Glomerular endothelial cell (primary cell): ENCODE data around the gene NALCN. TPM values are rescaled to one million over a fixed set of nuclear protein-coding genes. Genes with fewer than 3 reads are reported as not detected.
"Not testable (repeated sequence)": the region's sequence is repeated elsewhere in the genome, so short reads cannot be mapped to it uniquely, and the experiment has no call there.

Source experiments
- DNase-seq: peaks from one replicate; pipeline ENCODE4 v3.0.0-alpha.2; 2011; ENCODE audit warnings: low read depth, low spot score; ENCODE audit errors: extremely low read depth
- total RNA-seq: library from RNA; depleted of rRNA; stranded (reverse); fragments of >200 nt; gene quantifications from 2 replicates; pipeline ENCODE4 v1.2.3, GENCODE V29; 2015

Gene NALCN
- total RNA-seq, 1 donor from 2014 or later = 2.5 TPM

DNA sequence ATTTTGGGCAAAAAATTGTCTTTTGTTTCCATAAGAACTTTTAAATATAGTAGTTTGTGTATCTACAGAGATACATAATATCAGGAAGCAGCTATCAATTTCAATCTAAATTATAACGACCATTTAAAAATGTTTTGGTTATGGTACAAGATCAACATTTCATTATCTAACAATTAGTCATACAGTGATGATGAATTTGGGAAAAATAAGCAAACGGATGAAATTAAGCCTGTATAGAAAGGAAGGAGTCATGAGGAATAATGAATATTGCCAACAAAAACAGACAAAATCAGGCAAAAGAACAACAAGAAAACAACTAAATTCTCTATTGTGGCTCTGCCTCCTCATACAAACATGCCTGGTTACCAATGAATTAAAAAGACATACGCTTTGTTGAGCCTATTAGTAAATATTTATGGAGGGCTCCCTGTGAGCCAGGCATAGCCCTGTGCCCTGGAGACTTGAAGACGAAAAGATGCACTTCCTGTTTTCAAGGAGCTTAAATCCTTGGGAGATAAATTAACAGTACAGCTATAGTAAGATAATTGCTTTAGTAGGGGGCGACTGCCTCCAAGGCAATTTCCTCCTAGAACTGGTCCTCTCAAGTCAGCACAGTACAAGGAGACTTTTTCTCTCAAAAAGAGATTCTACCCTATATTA is 73.0 kb downstream of the NALCN start:
- DNase-seq = no peak

DNA sequence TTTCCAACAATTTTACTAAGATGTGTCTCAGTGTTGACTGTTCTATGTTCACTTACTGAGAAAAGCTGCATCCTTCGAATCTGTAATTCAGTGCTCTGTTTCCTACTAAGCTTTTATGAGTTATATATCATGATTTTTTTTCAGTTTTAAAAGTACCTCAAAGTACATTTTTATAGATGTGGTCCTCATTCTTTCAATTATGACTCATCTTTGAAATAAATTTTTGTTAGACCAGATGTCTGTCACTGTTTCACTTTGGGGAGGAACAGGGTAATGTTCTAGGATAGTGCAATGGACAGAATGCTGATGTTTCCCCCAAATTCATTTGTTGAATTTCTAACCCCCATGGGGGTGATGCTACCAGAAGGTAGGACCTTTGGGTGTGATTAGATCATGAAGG is 74.8 kb downstream of the NALCN start:
- DNase-seq = no peak

DNA sequence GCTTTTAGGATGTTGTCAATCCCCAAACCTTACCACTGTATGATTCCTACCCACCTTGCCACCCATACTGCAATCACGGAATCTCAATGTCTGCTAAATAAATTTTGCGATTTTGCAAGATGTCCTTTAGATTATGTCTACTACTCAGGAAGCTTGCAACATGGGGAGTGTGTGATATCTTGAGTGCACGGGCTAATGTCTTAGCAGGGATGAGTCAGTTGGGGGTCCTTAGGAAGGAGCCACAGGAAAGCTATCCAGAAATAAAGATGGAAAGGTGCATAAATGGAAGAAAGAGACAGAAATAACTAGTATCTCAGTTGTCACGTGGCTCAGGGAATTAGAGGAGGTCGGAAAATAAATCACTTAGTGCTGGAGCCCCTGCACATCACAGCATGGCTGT is 77.1 kb downstream of the NALCN start:
- DNase-seq = no peak

DNA sequence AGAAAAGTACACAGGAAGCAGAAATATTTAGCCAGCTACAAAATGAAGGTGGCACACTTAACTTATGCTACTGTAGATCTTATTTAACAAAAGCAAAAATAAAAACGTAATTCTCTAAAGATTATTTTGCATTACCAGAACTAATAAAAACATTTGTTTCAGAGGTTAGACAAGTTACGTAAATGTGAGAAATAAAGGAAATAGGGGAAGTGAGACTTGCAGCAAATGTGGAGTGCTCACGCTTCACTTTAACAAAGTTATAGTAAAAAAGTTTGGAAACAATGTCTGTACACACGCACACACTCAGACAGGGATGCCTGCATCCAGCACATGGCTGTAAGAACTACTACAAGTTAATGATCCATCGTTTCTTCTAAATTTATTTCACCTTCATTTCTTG is 83.7 kb downstream of the NALCN start:
- no peak for DNase-seq

DNA sequence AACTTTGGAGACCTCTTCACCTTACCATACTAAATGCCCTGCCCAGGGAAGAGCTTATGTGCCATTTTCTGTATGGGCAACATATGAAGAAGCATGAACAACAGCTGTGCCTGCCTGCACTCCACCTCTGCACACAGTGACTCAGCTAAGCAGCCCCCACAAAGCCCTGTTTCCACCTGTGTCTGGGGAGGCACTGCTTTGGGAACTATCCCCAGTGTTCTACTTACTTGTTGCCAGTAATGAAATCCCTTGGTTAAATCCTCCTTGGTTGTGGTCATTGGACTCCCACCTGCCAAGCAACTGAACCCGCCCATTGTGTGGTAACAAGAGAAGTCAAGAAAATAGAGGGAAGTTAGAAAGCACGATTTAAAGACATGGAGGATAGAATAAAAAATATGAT is 84.6 kb downstream of the NALCN start:
- DNase-seq = no peak

DNA sequence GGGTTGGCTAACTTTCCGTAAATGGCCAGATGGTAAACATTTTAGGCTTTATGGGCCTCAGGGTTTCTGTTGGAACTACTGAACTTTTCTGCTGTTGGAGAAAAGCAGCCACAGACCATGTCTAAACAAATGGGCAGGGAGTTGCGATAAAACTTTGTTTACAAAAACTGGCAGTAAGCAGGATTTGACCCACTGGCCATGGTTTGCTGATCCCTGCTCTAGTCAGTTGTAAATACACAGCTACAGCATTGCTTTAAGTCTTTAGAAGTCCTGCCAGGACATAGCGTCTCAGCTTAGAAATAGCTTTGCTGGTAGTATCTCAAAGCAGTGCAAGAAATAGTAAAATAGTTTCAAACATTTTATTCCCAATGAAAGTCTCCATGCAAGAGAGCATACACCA is 88.4 kb downstream of the NALCN start:
- DNase-seq = no peak

DNA sequence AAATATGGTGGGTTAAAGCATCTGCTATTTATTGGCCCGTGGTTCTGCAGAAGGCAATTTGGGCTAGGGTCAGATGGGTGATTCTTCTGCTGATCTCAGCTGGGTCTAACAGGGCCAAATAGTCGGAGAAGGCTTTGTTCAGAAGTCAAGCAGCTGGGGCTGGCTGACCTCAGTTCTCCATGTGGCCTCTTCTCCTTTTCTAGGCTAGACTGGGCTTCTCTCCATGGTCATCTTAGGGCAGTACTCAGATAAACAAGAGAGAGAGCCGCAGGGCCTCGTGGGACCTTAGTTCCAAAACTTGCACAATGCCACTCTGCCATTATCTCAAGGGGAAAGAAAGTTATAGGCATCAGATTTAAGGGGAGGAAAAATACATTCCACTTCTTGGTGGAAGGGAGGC is 89.6 kb downstream of the NALCN start:
- DNase-seq = no peak

DNA sequence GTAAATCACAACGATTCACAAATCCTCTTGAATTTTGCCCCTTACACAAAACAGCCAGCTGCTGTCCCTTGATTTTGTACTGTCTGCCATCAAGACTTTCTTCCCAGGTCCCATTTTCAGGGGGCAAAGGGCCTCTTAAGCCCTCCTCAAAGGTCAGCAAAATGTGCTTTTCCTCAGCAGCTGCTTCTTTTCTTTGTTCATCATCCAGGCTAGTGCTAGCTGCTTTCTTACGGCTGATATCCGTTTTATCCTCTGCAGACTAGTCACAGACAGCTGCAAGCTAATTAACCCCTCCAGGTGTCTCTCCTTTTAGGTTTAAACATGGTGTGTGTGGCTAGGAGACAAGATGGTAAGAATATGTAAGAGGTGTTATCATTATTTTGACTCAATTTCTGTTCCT is 90.9 kb downstream of the NALCN start:
- DNase-seq = no peak

DNA sequence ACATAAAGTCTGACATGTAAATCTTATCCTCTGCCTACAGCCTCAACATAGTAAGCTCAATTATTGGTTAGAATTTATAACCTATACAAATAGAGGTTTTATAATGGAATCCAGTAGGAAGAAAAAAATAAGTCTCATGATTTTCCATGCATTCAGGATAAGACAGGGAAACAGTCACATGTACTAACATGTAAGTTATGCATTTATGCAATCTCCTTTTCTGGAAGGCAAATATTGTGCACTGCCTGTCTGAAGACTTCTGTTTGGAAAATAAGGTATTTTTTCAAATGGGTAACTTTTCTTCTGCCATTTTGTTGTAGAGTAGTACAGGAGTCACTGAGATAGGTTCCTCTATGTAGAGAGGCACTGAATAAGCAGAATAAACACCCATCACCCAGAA is 92.7 kb downstream of the NALCN start:
- DNase-seq = no peak

DNA sequence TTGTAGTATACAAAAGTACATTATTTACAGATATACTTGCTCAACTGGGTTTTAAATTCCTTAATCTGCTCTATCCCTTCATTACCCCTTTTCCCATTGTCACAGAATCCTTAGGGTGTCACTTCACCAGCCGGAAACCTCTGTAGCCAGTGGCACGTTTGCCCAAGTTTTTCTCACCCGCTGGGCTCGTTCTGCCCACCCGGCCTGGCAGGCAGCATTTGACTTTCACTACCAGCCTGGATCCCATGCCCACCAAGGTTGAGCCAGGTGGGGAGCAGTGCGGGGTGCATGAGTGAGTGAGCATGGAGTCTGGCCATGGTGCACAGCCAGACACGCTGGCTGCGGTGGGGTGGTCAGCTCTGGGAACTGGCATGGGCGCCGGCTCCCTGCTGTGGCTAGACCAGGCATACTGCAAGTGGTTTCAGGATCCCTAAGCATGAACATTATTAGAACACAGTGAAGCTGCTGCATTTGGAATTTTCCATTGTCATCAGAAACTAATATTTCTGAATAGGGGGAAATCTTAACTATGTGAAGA is 98.3 kb downstream of the NALCN start:
- DNase-seq = no peak

DNA sequence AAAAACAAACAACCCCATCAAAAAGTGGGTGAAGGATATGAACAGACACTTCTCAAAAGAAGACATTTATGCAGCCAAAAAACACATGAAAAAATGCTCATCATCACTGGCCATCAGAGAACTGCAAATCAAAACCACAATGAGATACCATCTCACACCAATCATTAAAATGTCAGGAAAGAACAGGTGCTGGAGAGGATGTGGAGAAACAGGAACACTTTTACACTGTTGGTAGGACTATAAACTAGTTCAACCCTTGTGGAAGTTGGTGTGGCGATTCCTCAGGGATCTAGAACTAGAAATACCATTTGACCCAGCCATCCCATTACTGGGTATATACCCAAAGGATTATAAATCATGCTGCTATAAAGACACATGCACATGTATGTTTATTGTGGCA is 102.8 kb downstream of the NALCN start:
- not testable (repeated sequence) for DNase-seq

DNA sequence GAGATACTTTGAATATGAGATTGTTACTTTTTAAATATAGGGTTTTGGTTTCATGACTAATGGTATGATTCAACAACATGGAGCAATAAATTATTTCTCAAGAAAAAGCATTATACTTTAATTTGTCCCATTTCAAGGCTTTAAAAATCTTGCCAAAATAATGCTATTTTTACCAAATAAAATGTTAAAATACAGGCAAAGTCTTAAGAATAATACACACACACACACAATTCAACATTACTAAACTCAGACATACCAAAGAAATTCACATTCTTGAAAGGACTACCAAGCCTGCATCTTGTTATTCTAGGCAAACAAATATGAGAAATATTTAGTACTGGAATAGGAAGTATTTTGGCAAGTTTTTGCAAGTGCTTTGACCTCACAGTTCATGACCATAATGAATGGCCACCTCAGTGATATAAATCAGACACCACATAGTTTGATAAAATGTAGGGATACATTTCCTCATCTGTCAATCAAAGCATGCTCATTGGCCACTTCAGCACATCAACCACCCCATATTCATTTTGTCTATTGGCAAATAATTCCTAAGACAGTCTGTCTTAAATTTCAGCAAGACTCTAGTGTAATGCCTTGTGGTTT is 107.2 kb downstream of the NALCN start:
- no peak for DNase-seq

DNA sequence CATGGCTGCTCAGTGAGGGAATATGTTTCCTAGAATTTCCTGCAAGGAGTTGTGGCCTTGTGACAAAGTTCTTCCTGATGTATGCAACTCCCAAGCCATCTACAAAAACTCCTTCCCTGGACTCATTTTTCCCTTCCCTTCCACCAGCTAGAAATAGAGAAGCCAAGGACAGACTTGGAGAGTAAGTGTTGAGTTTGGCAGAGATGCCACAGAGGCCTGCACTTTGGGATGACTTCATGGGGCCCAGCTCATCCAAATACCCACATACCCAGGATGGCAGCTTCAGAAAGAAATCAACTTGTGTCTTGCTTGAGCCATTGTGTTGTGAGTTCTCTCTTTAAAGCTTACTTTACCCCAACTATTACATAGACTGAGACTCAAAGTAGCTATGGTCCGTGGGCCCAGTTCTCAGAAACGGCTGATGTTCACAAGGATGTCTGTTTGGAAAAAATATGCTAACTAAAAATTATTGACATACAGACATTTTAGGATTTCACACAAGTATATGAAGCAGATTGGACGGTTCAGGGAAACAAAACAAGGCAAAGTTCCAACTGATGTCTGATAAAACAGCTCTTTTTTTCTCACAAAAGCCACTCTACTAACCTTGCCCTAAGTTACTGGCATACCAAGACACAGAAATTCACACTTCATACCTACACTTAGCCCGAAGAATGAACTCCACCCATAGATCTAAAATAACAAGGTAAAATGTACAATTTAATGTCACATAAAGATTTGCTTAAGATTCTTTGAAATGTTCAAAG is 107.9 kb downstream of the NALCN start:
- DNase-seq = no peak

DNA sequence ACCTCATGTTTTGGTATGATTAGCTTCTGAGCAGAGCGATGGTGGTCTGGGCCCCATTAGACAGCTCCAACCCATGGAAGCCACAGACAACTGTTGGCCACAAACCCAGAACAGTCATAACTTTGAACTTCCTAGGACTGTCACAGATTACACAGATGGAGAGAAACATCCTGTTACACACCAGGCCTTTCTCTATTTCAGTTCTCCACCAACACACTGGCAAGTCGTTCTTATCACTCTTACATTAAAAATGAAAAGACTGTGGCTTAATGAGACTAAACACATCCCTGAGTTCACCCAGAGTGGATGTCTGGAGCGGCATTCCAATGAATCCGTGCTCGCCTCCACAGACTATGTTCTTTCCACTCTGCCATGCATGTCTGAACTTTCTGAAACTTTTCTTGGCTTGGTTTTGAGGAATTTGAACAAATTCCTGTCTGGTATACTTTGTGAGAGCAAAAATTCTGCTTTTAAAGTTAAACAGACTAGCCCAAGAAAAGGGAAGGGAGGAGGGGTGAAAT is 109.1 kb downstream of the NALCN start:
- no peak for DNase-seq

DNA sequence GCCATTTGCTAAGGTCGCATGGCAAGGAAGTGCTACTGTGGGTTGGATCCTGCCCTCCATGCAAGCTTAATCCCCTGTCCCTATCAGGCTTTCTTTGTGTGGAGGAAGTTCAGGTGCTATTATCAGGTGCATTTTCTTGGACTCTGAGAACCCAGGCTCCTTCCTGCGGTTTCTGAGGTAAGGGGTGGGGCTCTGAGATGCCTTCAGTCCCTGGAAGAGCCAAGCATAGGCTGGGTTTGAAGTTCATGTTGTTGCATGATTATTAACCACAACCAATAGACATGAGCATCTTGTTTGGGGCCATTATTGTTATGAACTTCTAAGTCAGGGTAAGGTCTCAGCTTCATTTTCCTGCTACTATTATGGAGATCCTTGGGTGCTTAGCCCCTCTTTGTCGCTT is 109.5 kb downstream of the NALCN start:
- DNase-seq = no peak

DNA sequence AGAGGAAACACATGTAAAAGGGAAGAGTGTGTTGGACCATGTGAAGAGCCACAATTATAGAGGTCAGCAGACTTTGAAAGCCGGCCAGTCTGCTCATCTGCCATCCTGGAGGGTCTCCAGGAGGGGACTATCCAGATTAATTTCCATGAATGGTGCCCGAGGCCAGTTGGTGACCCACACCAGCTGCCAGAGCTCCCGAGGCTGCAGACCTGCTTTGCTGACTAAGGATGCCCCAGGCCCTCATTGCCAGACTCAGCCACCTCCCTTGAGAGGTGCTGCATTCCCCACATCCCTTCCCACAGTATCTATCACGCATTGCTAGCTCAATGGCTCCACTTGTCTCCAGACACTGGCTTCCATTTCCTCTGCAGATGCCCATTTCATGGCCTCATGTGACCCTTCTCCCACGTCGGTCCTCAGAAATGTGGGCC is 110.3 kb downstream of the NALCN start:
- DNase-seq = no peak

DNA sequence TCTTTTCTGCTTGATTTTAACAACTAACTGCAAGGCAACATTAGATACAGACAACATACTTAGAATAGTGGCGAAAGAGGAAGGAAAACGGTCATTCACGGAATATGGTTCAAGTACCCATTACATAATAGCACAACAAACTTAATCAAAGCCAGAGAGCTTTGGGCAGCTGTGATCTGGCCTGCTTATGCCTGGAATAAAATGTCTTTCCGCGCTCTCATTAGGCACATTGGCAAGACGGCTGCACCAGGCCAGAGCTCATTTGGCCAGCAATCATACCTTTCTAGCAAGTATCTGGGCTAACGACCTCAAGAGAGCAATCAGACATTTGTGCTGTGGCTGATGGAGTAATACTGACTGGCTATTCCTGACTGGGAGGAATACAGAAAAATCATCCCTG is 112.8 kb downstream of the NALCN start:
- no peak for DNase-seq

DNA sequence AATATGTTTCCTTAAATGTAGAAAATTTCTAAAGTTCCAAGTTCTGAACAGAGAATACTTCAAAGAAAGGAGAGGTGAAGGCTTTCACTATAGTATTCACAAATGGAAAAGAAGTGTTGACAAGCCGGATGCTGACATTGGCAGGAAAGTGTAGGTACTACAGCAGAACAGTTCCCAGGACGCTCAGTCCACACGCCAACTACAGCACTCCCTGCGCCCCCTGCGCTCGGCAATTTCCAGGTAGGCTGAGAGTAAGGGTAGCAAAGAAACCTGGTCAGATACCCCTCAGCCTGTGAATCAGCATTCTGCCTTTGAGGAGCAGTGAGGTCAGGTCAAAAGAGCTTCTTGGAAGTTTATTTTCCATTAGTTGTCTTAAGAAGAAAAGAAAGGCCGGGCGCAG is 115.3 kb downstream of the NALCN start:
- no peak for DNase-seq

DNA sequence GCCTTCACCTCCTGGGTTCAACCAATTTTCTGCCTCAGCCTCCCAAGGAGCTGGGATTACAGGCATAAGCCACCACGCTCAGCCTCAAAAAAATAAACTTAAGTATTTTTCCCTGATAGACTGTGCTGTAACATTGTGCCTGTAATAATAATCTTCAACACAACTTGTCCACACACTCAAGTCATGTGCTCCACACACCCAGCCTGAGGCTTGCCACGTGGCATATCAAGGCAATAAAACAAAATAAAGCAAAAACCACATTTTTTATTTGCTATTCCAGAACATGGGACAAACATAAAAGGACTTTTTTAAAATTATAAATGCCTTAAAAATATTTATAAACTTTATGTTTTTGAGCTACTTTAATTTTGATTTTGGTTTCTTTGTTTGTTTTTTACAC is 115.8 kb downstream of the NALCN start:
- no peak for DNase-seq

DNA sequence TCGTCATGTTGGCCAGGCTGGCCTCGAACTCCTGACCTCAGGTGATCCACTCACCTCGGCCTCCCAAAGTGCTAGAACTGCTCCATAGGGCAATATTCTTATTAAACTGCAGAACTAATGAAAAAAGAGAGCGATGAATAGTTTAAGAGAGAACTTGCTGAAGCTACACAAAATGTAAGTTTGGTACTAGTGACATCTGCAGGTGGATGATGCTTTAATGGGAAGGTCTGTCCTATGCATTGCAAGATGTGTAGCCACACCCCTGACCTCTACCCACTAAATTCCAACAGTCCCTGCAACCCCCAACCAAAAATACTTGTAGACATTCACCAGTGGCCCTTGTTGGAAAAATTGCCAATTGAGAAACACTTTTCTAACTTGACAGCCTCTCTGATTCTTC is 117.8 kb downstream of the NALCN start:
- DNase-seq = no peak

DNA sequence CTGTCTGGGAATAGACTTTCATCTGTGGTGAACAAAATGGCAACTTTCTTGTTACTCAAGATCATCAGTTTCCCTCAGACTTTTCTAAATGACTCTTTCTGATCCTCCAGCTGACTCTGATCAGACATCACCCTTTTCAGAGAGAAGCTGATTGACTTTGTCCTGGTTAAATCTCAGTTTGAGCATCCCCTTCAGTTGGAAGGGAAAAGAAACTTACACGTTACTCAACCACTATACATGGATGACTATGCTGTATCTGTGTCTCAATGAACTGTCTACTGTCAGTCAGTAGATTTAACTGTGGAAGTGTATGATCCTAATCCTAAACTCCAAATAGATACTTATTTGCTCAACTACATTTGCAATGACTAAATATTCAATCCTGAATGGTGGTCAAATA is 118.5 kb downstream of the NALCN start:
- no peak for DNase-seq

DNA sequence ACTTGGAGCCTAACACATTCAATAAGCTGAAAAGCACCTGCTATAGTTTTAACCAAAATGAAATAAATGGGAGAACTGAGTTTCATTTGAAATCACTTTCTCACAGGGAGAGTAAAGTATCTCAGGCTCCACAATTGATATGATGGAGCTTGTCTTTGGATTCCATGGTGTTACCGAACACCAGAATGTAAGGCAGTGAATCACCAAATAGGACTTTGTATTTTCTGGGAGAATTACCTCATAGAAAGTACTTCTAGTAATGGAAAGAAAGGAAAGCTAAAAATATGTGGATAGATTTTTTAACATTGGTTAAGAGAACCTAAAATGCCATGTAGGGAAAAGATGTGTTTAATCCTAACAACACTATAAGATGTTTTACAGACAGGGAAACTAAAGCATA is 123.6 kb downstream of the NALCN start:
- no peak for DNase-seq
